ENCODE results near the gene MSH5. TPM values are rescaled to one million over a fixed set of nuclear protein-coding genes. Genes with fewer than 3 reads are reported as not detected.

MSH5 gene
- total and polyA plus RNA-seq, 9 of the 15 experiments (the other 6 are each of a cell fraction or from before 2014, with no cell fraction given): 12.5 to 104 (median 46.6) TPM

- TF ChIP-seq MAFG (tag; conservative IDR thresholded peaks at IDR 0.05) (no peak), ZNF263 (CRISPR knock-in tag; IDR thresholded peaks at IDR 0.05; ENCODE audit: borderline replicate concordance) (no peak), KLF13 (tag; IDR thresholded peaks at IDR 0.05; ENCODE audit: borderline replicate concordance, low read depth) (peak; percentile 83), ZNF282 (CRISPR knock-in tag; IDR thresholded peaks at IDR 0.05) (no peak), KLF1 (tag; IDR thresholded peaks at IDR 0.05) (peak; percentile 58; the same call in 1 of the 2 replicates), ZNF217 (CRISPR knock-in tag; IDR thresholded peaks at IDR 0.05) (no peak), ZBTB33 (CRISPR knock-in tag; IDR thresholded peaks at IDR 0.05) (no peak), ZNF253 (CRISPR knock-in tag; conservative IDR thresholded peaks at IDR 0.05) (no peak), PHB (CRISPR knock-in tag; IDR thresholded peaks at IDR 0.05) (no peak), HCFC1 (IDR thresholded peaks at IDR 0.05; ENCODE audit: low read depth, low read length) (peak; percentile 58; the same call in 1 of the 2 replicates), ZNF354B (CRISPR knock-in tag; IDR thresholded peaks at IDR 0.05) (no peak), POLR2A (conservative IDR thresholded peaks at IDR 0.05) (peak; percentile 88), NFE2 (IDR thresholded peaks at IDR 0.05; ENCODE audit: low read depth) (no peak), ARID3B (CRISPR knock-in tag; IDR thresholded peaks at IDR 0.05; ENCODE audit: borderline replicate concordance) (no peak), MCM5 (IDR thresholded peaks at IDR 0.05; ENCODE audit: low read depth) (no peak), RBM25 (IDR thresholded peaks at IDR 0.05; ENCODE audit: low read depth, low read length, severe bottlenecking) (no peak), ZNF316 (IDR thresholded peaks at IDR 0.05) (0 out of 2 replicates have a peak, but pooled peaks have one; percentile 25), RBM34 (IDR thresholded peaks at IDR 0.05; ENCODE audit: borderline replicate concordance, insufficient read depth, low read length) (no peak), SIN3A (IDR thresholded peaks at IDR 0.05; ENCODE audit: borderline replicate concordance in 2 of 2, control insufficient read depth in 1 of 2, low read depth in 2 of 2, low read length in 2 of 2) (peak in 1 of 2 experiments; percentile 71; a peak in 2 of 4 replicates), CCAR2 (IDR thresholded peaks at IDR 0.05; ENCODE audit: low read depth, low read length) (0 out of 2 replicates have a peak, but pooled peaks have one; percentile 18), RBBP5 (IDR thresholded peaks at IDR 0.05; ENCODE audit: borderline replicate concordance, insufficient read depth, low read length, poor library complexity, severe bottlenecking) (peak; percentile 53), KDM5B (IDR thresholded peaks at IDR 0.05; ENCODE audit: insufficient replicate concordance, low read depth, low read length) (no peak), U2AF1 (optimal IDR thresholded peaks at IDR 0.05; ENCODE audit: low read depth, low read length) (no peak), NR2C1 (IDR thresholded peaks at IDR 0.05) (no peak), NR2C1 (tag; IDR thresholded peaks at IDR 0.05) (no peak)
Measured at GRCh38 chr6:31734821-31735406, 4.9 kb upstream of the MSH5 start (continued).
